ENCODE data around the gene DOCK9. TPM values are rescaled to one million over a fixed set of nuclear protein-coding genes. Genes with fewer than 3 reads are reported as not detected.

DOCK9 gene
- total RNA-seq, 4 donors from 2014 or later, result 127 to 191 (median 154) TPM

DNA sequence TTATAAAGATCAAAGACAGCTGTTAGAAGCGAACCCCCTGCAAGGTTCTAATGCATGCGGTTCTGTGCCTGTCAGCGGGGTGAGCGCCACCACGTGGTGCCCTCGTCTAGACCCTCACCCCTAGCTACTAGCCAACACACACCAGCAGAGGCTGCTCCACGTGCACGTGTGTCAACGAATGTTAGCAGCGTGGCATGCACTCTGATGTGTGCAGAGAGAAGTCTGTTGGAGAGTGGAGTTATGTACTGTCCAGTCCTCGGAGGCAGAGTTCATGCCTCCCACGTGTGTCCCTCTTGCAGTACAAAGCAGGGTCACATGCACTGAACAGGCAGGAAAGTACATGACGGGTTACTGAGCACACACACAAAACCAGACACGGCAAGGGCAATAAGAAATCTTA, 150.4 kb downstream of the DOCK9 start:
- intact Hi-C loops (cut with DNase I), result no loop called here
- Histone ChIP-seq H3K4me3 (no peak overlapping the region), H3K27ac (replicated peaks in 1 of 4) (no peak overlapping the region), H3K27me3 (no peaks in the 10 kb centered on the region), H3K4me1 (peaks cover 3 to 18% (median 8%) of the 10 kb centered on the region in 4 donors), H3K36me3 (peaks cover 43 to 96% (median 83%) of the 10 kb centered on the region in 4 donors), H3K9me3 (no peaks in the 10 kb centered on the region)
- WGBS, result 78% methylated on average over 14 of the region's 14 CpGs
- DNase-seq (ENCODE audit: extremely low spot score), result no peak
- TF ChIP-seq POLR2AphosphoS5 (IDR thresholded peaks at IDR 0.05) (no peak), EP300 (IDR thresholded peaks at IDR 0.05) (no peak), POLR2A (IDR thresholded peaks at IDR 0.05; ENCODE audit: low read depth) (no peak)
- TF ChIP-seq, protein P1, sequence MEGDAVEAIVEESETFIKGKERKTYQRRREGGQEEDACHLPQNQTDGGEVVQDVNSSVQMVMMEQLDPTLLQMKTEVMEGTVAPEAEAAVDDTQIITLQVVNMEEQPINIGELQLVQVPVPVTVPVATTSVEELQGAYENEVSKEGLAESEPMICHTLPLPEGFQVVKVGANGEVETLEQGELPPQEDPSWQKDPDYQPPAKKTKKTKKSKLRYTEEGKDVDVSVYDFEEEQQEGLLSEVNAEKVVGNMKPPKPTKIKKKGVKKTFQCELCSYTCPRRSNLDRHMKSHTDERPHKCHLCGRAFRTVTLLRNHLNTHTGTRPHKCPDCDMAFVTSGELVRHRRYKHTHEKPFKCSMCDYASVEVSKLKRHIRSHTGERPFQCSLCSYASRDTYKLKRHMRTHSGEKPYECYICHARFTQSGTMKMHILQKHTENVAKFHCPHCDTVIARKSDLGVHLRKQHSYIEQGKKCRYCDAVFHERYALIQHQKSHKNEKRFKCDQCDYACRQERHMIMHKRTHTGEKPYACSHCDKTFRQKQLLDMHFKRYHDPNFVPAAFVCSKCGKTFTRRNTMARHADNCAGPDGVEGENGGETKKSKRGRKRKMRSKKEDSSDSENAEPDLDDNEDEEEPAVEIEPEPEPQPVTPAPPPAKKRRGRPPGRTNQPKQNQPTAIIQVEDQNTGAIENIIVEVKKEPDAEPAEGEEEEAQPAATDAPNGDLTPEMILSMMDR (IDR thresholded peaks at IDR 0.05), result no peak

DNA sequence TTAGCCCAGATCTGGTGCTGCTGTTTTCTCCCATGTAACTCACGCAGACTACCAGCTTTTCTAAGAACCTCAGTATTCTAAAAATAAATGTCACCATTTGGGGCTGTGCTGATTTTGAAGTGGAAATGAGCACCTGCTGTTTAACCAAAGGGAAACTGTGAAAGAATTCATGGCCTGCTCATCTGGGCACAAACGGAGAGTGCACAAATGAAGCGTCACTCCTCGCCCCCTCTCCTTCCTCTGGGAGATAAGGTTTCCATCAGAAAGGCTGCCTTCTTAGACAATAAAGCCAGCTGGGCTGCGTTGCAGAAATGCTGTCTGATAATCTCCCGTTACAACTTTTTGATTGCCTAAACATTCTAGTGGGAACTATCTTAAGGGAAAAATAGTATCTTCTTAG, 151.7 kb downstream of the DOCK9 start:
- TF ChIP-seq POLR2AphosphoS5 (IDR thresholded peaks at IDR 0.05), result no peak
- no peak for TF ChIP-seq EP300 (IDR thresholded peaks at IDR 0.05)
- TF ChIP-seq, protein P1 (IDR thresholded peaks at IDR 0.05), result no peak
- TF ChIP-seq POLR2A (IDR thresholded peaks at IDR 0.05; ENCODE audit: low read depth), result no peak
- H3K9me3 ChIP-seq, result no peaks in the 10 kb centered on the region
- H3K36me3 ChIP-seq, result peaks cover 39 to 90% (median 75%) of the 10 kb centered on the region in 4 donors
- peaks cover 16 to 31% (median 21%) of the 10 kb centered on the region in 4 donors for H3K4me1 ChIP-seq
- no peak overlapping the region for H3K27ac ChIP-seq (replicated peaks in 1 of 4)
- no peak for DNase-seq (ENCODE audit: extremely low spot score)
- no peaks in the 10 kb centered on the region for H3K27me3 ChIP-seq
- WGBS, result 68% methylated on average over 6 of the region's 6 CpGs
- H3K4me3 ChIP-seq, result no peak overlapping the region
- intact Hi-C loops (cut with DNase I), result no loop called here

DNA sequence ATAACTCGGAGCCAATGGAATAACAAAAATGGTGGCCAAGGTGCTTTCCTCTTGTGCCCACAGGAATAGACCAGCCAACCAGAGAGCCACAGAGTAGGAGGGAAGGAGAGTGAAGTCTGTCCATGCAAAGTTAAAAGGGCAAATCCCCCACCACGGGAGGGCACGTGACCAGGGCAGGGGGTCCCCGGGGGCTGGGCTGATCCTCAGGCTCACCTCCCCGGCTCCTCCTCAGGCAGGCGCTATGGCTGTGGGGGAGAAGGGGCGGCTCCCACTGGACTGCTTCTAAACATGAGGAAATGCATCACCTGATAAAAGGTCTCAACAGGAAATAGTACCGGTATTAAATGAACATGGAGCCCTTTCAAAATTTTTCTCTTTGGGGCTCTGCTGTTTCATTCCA, 152.2 kb downstream of the DOCK9 start:
- Histone ChIP-seq H3K4me3 (no peak overlapping the region), H3K27me3 (no peaks in the 10 kb centered on the region), H3K4me1 (peaks cover 21 to 36% (median 26%) of the 10 kb centered on the region in 4 donors), H3K9me3 (no peaks in the 10 kb centered on the region), H3K36me3 (peaks cover 36 to 90% (median 73%) of the 10 kb centered on the region in 4 donors), H3K27ac (replicated peaks in 1 of 4) (no peak overlapping the region)
- no peak for DNase-seq (ENCODE audit: extremely low spot score)
- 68% methylated on average over 8 of the region's 8 CpGs for WGBS
- intact Hi-C loops (cut with DNase I), result no loop called here
- TF ChIP-seq POLR2A (IDR thresholded peaks at IDR 0.05; ENCODE audit: low read depth), result no peak
- TF ChIP-seq EP300 (IDR thresholded peaks at IDR 0.05), result no peak
- TF ChIP-seq, protein P1 (IDR thresholded peaks at IDR 0.05), result no peak
- no peak for TF ChIP-seq POLR2AphosphoS5 (IDR thresholded peaks at IDR 0.05)

DNA sequence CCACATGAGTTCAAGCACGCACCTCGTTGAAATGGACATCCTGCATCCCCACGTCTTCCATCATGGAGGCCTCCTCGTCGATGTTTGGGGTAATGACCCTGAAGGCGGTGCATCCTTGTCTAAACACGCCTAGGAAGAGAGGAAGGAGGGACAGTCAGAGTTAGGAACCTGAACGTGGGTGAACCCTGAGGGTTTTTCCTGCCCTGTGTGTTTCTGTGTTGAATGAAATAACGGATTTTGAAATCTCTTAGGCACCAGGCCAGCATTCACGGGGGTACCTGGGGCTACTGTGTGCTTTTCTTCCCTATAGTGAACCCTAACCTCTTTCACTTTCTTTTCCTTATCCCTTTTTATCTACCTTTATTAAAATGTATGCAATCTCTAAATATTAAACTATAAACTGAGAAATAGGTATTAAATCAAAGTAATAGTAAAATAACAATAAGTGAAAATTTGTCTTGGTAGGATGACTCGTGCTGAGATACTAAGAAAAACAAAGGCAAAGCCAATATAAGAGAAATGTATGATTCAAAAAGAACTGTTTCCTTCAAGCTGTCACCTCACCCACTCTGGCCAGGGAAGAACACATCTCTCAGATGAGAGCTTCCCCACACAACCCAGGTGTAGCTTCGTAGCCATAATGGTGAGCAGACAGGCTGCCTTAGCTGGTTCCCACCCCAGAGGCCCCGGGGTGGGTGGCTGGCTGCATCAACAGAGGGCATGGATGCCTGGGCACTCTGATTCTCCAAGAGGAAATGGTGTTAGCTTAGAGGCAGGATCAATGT, 153.3 kb downstream of the DOCK9 start:
- no peak overlapping the region for H3K27ac ChIP-seq (replicated peaks in 1 of 4)
- DNase-seq (ENCODE audit: extremely low spot score), result no peak
- no peaks in the 10 kb centered on the region for H3K9me3 ChIP-seq
- peaks cover 31 to 89% (median 68%) of the 10 kb centered on the region in 4 donors for H3K36me3 ChIP-seq
- no peaks in the 10 kb centered on the region for H3K27me3 ChIP-seq
- H3K4me3 ChIP-seq, result no peak overlapping the region
- H3K4me1 ChIP-seq, result peaks cover 30 to 46% (median 37%) of the 10 kb centered on the region in 4 donors
- TF ChIP-seq POLR2AphosphoS5 (IDR thresholded peaks at IDR 0.05), result no peak
- no peak for TF ChIP-seq EP300 (IDR thresholded peaks at IDR 0.05)
- TF ChIP-seq, protein P1 (IDR thresholded peaks at IDR 0.05), result no peak
- no peak for TF ChIP-seq POLR2A (IDR thresholded peaks at IDR 0.05; ENCODE audit: low read depth)
- WGBS, result 89% methylated on average over 12 of the region's 13 CpGs
- intact Hi-C loops (cut with DNase I), result no loop called here

Data from esophagus muscularis mucosa (tissue), 4 donors.